Measurements from ENCODE around the gene CATSPERB. TPM values are rescaled to one million over a fixed set of nuclear protein-coding genes. Genes with fewer than 3 reads are reported as not detected.
"Not testable (repeated sequence)": the region's sequence is repeated elsewhere in the genome, so short reads cannot be mapped to it uniquely, and the experiment has no call there.

Gene CATSPERB
- total RNA-seq (2014; rRNA removed; shearing (Covaris generic)) = not detected in 2 replicates
- polyA plus RNA-seq (2015; cell fraction: cytosol; rRNA removed) = not detected in 2 replicates
- polyA plus RNA-seq (2015; cell fraction: nucleus; rRNA removed) = not detected in 2 replicates

GRCh38 chr14:91731986-91732385 lies at the start of gene CATSPERB:
CATSPERB (minus strand) TSS chr14:91732086; CDS start chr14:91729479, 2,607 bp downstream.
- DNase-seq (ENCODE audit: low read depth) = no peak

GRCh38 chr14:91780452-91780851 lies 48.6 kb upstream of the CATSPERB start:
- no peak for DNase-seq (ENCODE audit: low read depth)

- DNase-seq (ENCODE audit: low read depth) = no peak
These were observed 46.3 kb upstream of the CATSPERB start for GRCh38 chr14:91778217-91778616.

GRCh38 chr14:91774140-91775096 lies 42.5 kb upstream of the CATSPERB start:
- no peak for DNase-seq (ENCODE audit: low read depth)

GRCh38 chr14:91770185-91770584 lies 38.3 kb upstream of the CATSPERB start:
- no peak for DNase-seq (ENCODE audit: low read depth)

- DNase-seq (ENCODE audit: low read depth) = peak; percentile 78
These were observed 23.8 kb upstream of the CATSPERB start for GRCh38 chr14:91755570-91756295.

GRCh38 chr14:91754819-91755218 lies 22.9 kb upstream of the CATSPERB start:
- no peak for DNase-seq (ENCODE audit: low read depth)

GRCh38 chr14:91754185-91754584 lies 22.3 kb upstream of the CATSPERB start:
- DNase-seq (ENCODE audit: low read depth) = no peak

- DNase-seq (ENCODE audit: low read depth) = peak; percentile 50
These were observed 21.7 kb upstream of the CATSPERB start for GRCh38 chr14:91753501-91754128.

- DNase-seq (ENCODE audit: low read depth) = no peak
These were observed 21.1 kb upstream of the CATSPERB start for GRCh38 chr14:91752961-91753360.

- DNase-seq (ENCODE audit: low read depth) = no peak
These were observed 19.8 kb upstream of the CATSPERB start for GRCh38 chr14:91751719-91752118.

- DNase-seq (ENCODE audit: low read depth) = no peak
These were observed 18.8 kb upstream of the CATSPERB start for GRCh38 chr14:91750634-91751198.

- no peak for DNase-seq (ENCODE audit: low read depth)
These were observed 18.0 kb upstream of the CATSPERB start for GRCh38 chr14:91749868-91750267.

- DNase-seq (ENCODE audit: low read depth) = no peak
These were observed 16.2 kb upstream of the CATSPERB start for GRCh38 chr14:91748049-91748448.

GRCh38 chr14:91745344-91745743 lies 13.5 kb upstream of the CATSPERB start:
- DNase-seq (ENCODE audit: low read depth) = no peak

- peak; percentile 68 for DNase-seq (ENCODE audit: low read depth)
These were observed 12.2 kb upstream of the CATSPERB start for GRCh38 chr14:91744068-91744480.

- no peak for DNase-seq (ENCODE audit: low read depth)
These were observed 11.4 kb upstream of the CATSPERB start for GRCh38 chr14:91743305-91743653.

GRCh38 chr14:91742621-91743304 lies 10.9 kb upstream of the CATSPERB start:
- DNase-seq (ENCODE audit: low read depth) = no peak

GRCh38 chr14:91739867-91740266 lies 8.0 kb upstream of the CATSPERB start:
- DNase-seq (ENCODE audit: low read depth) = not testable (repeated sequence)

GRCh38 chr14:91737619-91738018 lies 5.7 kb upstream of the CATSPERB start:
- peak; percentile 65 for DNase-seq (ENCODE audit: low read depth)
